Body of pancreas (tissue), 4 donors: Measurements from ENCODE around the gene PRSS3.

ENCODE experiments used
- CTCF ChIP-seq, 7 experiments: fragments of 450-650 bp in 4 of 7; fragments of 200-600 bp in 3 of 7; sonication (generic) in 3 of 7; IDR thresholded peaks; one replicate each; pipeline ENCODE4 v1.5.1; 2016 to 2019; ENCODE audit warnings: antibody characterized with exemption in 7 of 7
- POLR2A ChIP-seq, 3 donors: fragments of 450-650 bp; IDR thresholded peaks; one replicate each; pipeline ENCODE4 v1.6.1; 2016; ENCODE audit warnings: antibody characterized with exemption in 3 of 3, mild to moderate bottlenecking in 2 of 3

GRCh38 chr9:33762343-33762742 lies 33.0 kb upstream of the PRSS3 start:
- TF ChIP-seq CTCF (IDR thresholded peaks at IDR 0.05) (no peak), POLR2A (IDR thresholded peaks at IDR 0.05) (no peak)
